GM23248 (cell line): ENCODE results near the gene LBHD2.

ENCODE experiments used
- EZH2 ChIP-seq: fragments of 200-600 bp; sonication (generic); IDR thresholded peaks from 2 replicates; pipeline ENCODE4 v1.6.1; 2018; ENCODE audit warnings: antibody characterized with exemption, mild to moderate bottlenecking; ENCODE audit not compliant: insufficient read depth, poor library complexity, severe bottlenecking
- EZH2phosphoT487 ChIP-seq: fragments of 200-600 bp; sonication (generic); IDR thresholded peaks from 2 replicates; pipeline ENCODE4 v1.6.1; 2018; ENCODE audit warnings: antibody characterized with exemption, moderate library complexity, mild to moderate bottlenecking, low read depth; ENCODE audit not compliant: insufficient read depth

GRCh38 chr14:103072595-103073366, 11.2 kb upstream of the LBHD2 start:
- no peak for TF ChIP-seq EZH2
- TF ChIP-seq EZH2phosphoT487: no peak
